T-helper 2 cell treated with Interferon-gamma antibody and Interleukin-4, amounts not matched to agents 100 ng/mL and 5 ng/mL, for 36 hours (primary cell): Measurements from ENCODE around the gene IQSEC3. TPM values are rescaled to one million over a fixed set of nuclear protein-coding genes. Genes with fewer than 3 reads are reported as not detected.
"Not testable (repeated sequence)": the region's sequence is repeated elsewhere in the genome, so short reads cannot be mapped to it uniquely, and the experiment has no call there.

Experiments
- intact Hi-C: fragments of 100-400 bp; cut with micrococcal nuclease; formaldehyde crosslinking; loops from one replicate; pipeline ENCODE4 v1.15.1; 2023
- total RNA-seq: library from RNA; stranded (reverse); gene quantifications from 2 replicates; pipeline ENCODE4 v1.2.3, GENCODE V29; 2022

The IQSEC3 gene
- total RNA-seq, 1 donor from 2014 or later: 0.11 TPM

DNA sequence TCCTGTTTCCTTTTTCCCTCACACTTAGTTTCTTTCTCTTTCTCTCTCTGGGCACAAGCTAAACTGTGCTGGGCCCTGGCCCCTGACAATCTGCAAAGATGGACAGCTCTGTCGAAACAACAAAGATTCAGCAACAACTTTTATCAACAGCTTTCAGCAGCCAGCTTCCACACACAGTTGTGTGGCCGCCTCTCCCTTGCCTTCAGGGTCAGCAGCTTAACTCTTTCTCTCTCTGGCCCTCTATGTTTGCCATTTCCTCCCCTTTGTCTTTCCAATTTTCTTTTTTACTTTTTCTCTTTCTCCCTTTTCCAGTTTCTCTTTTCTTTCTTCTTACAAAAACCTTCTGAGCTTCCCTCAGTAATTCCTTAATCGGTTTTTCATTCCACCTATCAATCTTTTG, 43.3 kb downstream of the IQSEC3 start:
- intact Hi-C loops: no loop called here

DNA sequence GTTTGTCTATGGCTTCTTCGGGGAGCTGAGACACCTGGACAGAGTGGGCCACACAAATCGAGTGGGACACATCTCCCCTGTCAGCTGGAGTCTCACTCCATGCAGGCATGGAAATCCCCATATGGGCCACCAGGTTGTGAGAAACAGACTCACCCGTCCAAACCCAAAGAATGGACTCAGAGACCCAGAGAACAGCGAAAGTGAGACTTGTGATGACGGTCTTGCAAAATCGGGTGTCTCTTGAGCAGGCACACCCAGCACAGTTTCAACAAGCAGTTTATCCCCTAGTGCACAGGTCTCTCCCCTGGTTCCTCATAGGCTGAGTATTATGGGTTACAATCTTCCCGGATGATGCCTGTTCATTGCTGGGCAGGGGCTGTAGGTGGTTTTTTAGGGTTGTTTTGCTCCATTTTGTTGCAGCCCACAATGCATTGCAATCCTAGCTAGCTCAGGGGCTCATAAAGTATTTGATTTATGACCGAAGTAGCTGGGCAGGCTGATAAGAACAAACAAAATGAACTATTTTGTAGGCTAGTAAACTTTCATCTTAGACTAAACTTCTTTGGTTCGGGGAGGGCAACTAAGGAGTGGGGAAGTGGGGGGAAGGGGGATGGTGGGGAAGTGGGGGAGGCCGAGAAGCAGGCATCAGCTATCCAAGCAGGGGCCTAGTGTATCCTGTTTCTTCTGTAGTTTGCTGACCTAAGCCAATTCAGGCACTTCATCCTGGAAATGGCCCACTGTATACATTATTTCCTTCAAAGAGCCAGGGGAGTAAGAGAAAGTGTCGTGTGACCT, 45.3 kb downstream of the IQSEC3 start:
- intact Hi-C loops: no loop called here

DNA sequence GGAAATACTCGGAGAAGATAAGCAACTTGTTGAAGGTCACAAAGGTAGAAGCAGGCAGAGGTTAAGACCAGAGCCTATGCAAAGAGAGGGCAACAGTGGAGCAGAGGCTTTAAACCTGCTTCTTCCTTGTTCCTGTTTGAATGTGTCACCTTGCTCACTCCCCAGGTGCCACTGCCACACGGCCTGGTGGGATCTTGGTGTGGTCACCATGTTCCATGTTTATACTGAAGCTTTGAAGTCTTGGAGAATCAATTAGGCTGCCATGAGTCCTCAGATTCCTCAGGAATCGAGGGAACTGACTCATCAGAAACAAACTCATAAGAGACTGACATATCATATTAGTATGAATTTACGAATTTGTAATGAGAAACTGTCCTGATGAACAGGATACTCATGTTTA, 46.8 kb downstream of the IQSEC3 start:
- intact Hi-C loops: no loop called here

DNA sequence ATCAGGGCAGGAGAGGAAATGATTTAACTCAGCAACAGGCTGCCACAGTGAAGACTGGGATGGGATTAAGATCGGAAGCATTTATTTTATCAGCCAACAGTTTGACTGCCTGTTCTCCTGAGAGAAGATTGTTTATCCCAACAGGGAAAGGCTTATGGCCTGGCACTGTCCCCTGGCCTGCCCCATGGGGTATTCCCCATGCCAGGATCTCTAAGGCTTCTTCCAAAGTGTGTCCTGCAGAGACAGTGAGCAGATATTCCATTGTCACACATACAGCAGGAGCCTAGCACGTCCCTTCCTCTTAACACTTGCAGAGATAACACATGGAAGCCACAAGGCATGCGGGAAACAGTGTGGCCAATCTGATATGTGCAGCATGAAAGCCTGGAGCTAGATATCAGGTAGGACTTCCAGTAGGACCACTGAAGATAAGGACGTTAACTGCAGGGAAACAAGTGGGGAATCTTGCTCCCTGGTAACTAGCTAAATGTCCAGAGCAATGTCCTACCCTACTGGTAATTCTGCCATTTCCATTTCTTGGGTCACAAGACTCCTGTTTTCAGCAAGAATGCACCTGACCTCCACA, 48.2 kb downstream of the IQSEC3 start:
- intact Hi-C loops: no loop called here

DNA sequence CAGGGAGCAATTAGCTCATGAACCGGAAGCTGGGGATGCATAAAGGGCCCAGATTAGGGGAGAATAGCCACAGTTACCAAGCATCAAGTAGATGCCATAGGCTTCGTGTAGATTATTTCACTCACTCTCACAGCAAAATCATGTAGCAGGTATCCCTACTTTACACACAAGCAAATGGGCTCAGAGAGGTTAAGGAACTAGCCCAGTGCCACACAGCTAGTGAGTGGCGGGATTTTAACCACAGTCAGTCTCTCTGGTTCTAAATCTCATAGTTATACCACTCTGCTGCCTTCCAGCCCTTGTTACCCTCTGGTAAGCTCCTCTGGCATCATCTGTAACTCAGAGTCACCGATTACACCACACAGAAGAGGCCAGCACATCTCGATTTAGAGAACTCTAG, 49.0 kb downstream of the IQSEC3 start:
- intact Hi-C loops: no loop called here

DNA sequence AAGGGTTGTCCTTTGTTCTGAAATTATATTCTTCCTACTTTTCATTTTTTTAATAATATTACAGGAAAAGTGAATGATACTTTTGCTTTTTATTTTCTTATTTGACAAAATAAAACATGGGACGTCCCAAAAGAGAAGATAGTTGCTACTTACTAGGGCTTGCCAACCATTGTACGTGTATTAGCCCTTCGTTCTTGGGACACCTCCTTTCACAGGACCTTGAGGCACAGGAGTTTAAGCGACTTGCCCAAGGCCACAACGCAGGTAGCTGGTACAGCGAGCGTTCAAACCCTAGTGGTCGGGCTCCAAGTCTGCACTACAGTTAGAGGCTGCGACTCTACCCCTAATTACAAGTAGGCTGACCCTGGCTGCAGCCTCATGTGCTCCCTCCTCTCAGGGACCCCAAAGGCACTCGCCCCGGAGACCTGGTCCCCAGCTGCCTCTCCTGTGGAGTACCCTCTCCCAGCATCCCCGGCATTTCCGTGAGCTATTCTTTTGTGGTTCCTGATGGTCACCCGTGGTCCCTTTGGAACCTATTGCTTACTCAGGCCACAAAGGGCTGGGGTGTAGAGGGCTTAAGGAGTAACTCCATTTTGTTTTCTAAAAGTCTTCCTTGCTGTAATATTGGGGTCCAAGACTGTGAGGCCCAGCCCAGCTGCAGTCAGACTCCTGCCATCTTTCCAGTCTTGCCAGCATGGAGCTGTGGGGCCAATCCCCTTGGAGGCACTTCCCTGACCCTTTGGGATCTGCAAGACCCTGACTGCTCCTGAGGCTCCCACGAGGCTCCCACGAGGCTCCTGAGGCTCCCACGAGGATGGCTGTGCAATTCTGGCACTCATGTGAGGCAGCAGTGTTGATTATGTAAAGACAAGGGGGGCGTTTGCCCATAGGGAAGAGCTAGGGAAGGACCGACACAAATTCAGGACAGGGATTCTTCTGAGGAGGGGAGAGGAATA, 49.7 kb downstream of the IQSEC3 start:
- intact Hi-C loops: no loop called here

DNA sequence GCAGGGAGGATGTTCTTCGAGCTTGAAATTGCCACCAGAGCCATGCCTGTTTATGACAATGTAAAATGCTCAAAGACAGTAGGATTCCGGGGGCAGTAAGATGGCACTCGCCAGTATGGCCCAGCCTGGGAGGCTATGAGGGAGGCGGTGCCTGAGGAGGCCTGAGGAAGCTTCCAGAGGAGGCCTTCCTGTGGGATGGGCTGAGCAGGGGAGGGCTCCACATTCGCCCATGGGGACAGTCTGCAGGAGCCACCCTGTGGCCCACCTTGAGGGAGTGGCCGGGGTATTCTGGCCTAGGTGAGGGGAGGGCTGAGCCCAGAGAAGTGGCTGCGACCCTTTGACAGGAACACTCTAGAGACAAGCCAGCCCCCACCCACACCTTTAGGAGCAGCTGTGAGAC, 50.7 kb downstream of the IQSEC3 start:
- intact Hi-C loops: no loop called here

DNA sequence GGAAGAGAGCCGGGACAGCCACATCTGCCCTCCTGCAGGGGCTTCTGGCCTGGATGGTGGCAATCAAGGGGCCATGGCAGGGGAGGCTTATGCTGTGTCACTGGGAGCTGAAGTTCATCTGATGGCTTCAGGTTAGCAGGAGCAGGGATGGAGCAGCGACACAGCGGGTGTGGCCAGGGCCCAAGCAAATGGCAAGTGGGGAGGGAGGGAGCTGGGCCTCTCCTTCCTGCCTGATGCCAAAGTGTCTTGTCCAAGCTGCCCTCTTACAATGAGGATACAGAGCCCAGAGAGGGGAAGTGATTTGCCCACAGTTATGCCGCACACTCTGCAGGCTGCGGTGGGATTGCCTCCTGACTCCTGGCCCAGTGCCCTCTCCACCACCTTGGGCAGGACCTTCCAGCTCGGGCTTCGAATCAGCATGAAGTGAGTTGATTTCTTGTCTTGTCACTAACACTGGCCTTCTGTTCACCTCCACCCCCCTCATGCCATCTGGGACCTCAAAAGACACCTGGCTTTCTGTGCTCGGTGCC, 51.3 kb downstream of the IQSEC3 start:
- intact Hi-C loops: no loop called here

DNA sequence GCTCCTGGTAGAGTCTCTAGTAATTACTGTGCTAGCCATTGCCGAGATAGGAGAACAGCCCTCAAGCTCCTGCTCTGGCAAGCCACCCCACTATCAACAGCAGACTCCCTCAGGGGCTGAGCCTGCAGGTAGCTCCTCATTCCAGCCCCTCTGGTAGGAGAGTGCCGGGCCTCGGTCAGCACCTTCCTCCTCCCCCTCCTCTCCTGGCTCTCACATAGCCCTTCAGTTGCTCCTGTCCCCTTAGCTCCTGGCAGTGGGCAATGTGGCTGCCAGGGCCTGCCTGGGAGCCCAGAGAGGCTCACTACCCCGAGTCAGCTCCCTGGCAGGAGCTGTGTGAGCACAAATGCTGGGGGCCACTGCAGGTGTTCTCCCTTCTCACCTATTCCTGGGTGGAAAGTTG, 52.0 kb downstream of the IQSEC3 start:
- intact Hi-C loops: no loop called here

DNA sequence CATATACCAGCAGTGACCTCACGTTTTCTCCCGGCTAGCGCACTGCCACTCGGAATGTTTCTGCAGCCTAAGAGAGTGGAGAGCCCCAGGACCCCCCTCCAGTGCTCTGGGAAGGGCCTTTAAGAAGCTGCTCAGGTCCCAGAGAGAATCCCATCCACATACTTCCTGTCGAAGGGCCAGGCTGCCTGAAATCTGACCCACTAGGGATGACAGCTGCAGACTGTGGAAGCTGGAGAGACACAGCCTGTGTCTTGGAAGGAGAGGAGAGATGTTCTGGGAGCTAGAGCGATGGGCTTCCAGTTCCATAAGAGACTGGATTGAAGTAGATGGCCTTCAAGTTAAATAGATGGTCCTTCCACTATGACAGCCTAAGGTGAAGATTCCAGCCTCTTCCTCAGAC, 54.4 kb downstream of the IQSEC3 start:
- intact Hi-C loops: no loop called here

DNA sequence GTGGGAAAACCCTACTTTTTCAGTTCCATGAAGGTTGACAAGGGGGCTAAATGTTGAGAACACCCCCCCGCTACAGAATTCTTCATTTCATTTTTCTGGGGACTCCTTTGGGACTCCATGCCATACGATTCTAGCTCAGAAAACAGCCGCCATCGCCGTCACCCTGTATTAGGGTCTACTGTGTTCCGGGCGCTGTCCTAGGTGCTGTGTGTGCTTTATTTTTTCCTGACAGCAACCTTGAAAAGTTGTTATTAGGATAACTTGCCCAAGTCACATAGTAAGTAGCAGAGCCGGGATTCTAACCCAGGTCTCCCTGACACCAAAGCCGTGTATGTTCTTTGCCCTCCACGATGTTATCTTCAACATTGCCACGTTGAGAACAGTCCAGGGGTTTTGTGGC, 55.1 kb downstream of the IQSEC3 start:
- intact Hi-C loops: no loop called here

DNA sequence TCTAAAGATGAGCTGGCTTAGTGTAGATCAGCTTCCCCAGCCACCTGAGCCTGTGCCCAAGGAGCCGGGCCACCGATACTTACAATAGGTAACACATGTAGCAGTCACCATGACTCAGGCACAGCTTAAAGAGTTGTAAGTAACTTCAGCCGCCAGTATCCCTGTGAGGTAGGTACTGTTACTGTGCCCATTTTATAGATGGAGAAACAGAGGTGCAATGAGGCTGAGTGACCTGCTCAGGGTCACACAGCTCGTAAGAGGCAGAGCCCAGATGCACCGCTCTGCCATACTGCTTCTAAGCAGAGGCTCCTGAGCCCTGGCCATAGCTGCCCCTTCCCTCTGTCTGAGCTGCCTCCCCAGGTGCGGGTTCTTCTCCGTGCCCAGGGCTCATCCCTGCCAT, 58.5 kb downstream of the IQSEC3 start:
- intact Hi-C loops: no loop called here

DNA sequence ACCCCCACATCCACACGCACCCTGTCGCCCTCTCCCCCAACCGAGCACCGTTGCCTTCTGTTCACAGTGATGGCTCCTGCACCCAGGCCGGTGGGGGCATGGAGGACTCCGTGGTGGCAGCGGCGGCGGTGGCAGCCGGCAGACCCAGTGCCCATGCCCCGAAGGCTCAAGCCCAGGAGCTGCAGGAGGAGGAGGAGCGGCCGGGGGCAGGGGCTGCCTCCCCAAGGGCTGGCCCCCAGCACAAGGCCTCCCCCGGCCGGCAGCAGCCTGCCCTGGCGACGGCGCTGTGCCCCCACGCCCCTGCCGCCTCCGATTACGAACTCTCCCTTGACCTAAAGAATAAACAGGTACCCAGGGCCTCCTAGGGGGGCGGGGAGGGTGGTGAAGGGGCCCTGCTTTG, 59.0 kb downstream of the IQSEC3 start:
- intact Hi-C loops: no loop called here

DNA sequence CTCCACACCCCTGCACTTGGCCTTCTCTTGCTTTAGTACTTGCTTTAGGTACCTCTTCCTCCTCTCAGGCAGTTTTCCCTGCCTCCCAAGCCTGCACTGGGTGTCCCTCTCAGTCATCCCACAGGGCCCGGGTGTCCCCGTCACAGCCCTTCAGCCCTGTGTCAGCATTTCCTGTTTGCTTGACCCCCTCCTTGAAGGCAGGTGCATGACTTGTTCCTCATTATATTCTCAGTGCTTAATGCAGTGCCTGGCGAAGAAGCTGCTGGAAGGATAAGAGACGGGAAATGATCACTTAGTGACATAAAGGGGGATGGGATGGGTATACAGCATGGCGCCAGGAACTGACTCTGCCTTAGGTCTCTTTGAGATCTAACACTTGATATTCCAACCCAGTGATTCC, 61.5 kb downstream of the IQSEC3 start:
- intact Hi-C loops: no loop called here

DNA sequence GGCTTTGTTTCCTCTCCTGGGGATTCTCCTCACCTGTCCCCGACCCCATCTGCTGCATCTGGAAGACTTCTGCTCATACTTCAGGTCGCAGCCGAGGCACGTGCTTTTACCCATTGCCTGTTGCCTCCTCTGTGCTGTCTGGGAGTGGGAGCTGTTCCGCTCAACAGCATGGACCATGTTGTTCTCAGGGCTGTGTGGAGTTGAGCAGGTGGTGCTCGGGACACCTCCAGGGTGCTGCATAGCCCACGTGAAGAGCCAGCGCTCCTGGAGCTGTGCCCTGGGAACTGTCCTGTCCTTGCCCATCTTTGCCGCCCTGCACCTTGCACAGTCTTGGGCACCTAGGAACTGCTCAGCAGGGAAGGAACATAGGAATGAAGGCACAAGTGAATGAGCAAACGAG, 62.4 kb downstream of the IQSEC3 start:
- intact Hi-C loops: no loop called here

DNA sequence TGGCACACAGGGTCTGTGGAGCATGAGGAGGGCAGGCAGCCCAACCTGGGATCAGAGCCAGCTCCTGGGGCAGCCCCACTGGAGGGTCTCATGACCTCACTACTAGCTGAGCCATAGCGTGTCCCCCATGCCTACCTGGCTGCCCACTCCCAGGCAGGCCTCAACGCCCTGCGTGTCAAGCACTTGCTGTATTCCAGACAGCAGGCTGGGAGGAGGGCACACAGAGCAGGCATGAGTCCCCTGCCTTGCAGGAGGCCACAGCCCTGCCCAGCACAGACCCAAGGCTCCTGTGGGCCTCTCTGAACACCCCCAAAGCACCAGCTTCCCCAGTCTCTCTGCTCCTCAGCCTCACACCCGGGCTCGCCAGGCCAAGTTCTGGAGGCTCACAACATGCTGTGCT, 64.0 kb downstream of the IQSEC3 start:
- intact Hi-C loops: no loop called here

DNA sequence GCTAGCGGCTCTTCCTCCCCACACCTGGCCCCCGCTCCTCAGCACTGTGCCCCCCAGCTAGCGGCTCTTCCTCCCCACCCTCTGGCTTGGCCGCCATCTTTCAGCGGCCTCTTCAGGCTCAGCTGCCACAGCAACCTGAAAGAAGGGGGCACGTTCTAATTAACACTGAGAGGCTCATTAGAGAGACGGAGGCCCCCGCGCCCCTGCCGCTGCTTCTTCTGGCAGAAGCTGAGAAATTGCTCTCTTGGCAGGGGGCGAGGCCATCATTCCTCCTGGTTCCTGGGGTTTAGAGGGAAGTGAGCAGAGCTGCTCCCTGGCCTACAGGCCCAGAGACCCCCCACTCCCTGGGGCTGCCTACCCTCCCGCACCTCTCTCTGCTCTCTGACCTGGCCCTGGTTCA, 64.4 kb downstream of the IQSEC3 start:
- intact Hi-C loops: no loop called here

DNA sequence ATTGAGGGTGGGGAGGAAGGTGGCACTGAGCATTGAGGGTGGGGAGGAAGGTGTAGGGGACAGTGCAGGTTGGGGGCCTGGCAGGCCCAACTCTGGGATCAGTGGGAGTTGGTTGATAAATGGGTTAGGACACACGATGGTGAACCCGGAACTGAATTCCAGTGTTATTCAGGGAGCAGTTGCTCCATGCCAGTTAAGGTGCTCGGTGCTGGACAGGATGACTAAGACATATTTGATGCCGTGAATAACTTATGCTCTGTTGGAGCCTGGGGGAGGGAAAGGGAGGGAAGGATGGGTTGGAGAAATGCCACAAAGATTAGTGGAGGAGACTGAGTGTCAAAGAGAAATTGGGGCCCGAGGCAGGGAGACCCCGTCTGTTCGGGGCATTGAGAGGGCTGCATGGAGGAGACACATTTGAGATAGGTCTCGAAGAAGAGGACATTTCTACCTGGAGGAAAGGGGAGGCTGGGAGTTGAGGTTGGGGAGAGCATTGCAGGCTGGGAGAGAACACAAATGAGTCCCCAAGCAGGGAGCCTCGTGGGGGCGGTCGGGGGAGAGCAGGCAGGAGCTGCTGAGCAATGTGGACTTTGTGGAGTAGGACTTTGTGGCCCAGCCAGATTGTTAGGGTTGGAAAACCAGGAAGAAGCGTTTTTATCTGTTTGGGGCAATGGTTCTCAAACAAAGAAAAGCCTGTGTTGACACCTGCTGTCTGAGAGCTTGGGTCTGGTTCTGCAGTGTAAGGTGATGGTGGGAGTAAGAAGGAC, 65.3 kb downstream of the IQSEC3 start:
- intact Hi-C loops: no loop called here

DNA sequence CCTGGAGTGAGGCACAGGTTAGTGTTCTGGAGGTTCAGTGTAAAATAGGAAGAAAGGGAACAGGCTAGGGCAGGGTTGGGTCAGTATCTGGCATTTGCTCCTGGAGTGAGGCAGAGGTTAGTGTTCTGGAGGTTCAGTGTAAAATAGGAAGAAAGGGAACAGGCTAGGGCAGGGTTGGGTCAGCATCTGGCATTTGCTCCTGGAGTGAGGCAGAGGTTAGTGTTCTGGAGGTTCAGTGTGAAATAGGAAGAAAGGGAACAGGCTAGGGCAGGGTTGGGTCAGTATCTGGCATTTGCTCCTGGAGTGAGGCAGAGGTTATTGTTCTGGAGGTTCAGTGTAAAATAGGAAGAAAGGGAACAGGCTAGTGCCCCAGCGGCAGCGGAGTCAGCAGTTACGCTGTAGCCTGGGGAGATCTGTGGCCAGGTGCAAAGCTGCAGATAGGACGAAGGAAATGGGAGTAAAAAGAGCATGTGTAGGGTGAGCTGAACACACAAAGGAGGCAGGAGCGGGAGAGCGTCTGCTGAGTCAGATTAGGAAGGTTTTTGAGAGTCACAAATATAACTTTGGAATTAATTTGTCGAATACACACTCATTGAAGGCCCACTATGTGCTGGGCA, 67.2 kb downstream of the IQSEC3 start:
- intact Hi-C loops: not testable (repeated sequence)

DNA sequence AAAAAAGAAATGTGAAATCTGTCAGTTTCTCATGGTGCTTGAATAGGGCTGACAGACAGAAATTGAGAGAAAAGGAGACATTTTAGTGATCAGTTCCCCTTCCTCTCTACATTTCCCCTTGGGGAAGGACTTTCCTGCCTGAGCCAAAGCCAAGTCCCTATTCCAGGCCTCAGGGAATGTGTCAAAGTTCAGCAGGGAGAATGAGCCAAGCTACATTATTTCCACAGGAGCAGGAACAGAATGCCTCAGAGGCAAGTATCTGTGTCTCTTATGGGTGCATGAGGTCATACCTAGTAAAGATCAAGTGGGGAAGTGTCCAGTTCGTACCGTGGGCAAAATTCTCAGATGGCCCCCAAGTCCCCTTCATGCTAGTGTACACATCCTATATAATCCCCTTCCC, 68.6 kb downstream of the IQSEC3 start:
- intact Hi-C loops: no loop called here
